HG02623 (cell line): ENCODE measurements around the gene NOC2L.
"Not testable (repeated sequence)": the region's sequence is repeated elsewhere in the genome, so short reads cannot be mapped to it uniquely, and the experiment has no call there.

Experiments
- ATAC-seq: cut with Tn5 transposase; IDR thresholded peaks from one replicate; pipeline ENCODE4 v1.9.1; 2021; ENCODE audit warnings: moderate library complexity; ENCODE audit not compliant: unreplicated experiment

NOC2L gene

DNA sequence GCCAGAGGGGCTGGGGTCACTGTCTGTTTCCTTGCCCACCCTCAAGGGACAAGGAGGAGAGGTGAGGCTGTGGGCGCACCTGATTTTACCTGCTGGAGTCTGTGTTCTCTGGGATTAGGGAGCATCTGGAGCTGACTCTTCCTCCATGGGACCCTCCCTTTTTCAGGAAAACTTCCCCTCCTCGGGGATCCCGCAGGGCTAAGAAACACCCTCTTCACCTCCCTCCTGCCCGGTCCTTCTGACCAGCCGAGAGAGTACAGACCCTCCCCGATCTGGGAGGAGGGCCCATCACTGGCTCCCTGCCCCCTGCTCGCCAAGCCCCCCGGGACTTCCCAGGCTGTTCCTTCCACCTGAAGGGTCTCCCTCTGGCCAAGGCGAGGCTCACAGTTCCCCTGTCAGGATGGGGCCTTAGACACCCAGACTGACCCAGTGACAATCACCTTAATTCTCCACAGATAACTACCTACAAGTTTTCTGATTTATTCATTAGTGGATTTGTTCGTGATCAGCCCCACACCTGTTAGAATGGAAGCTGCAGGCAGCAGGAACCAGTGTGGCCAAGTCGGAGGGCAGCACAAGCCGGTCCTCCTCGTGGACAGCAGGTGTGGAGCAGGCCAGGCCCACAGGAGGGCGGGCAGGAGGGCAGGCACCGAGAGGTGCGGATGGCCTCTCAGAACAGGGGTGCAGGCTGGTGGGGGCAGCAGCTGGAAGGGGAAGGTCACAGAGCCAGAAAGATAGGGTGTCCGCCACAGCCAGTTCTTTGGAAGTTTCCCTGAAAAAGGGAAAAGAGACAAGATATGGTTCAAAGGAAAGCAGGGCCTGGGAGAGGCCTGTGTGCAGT, 51.2 kb downstream of the NOC2L start:
- no peak for ATAC-seq

DNA sequence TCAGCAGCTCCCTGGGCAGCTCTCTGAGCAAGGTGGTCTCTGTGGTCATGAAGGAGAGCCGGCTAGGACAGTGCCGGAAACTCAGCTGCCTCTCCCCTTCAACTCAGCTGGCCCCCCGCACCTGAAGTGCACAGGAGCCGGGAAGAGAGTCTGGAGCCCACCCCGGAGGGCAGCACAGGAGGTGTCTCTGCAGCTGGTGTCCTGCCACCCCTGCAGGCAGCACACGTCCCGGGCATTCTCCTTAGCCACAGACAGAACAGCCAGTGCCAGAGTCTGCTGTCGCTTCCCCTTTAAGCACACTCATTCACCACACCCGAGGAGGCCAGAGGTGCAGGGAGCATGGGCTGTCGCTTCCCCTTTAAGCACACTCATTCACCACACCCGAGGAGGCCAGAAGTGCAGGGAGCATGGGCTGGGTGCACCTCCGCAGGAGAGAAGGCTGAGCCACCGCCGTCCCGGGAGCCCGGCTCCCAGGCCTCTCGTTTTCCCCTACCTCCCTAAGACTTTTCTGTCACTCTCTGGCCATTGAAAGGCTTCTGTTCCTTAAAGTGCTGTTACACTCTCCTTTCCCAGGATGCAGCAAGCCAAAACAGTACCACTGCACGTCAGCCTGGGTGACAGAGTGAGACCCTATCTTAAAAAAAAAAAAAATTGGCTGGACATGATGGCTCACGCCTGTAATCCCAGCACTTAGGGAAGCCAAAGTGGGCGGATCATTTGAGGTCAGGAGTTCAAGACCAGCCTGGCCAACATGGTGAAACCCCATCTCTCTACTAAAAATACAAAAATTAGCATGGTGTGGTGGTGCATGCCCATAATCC, 52.2 kb downstream of the NOC2L start:
- ATAC-seq = no peak

DNA sequence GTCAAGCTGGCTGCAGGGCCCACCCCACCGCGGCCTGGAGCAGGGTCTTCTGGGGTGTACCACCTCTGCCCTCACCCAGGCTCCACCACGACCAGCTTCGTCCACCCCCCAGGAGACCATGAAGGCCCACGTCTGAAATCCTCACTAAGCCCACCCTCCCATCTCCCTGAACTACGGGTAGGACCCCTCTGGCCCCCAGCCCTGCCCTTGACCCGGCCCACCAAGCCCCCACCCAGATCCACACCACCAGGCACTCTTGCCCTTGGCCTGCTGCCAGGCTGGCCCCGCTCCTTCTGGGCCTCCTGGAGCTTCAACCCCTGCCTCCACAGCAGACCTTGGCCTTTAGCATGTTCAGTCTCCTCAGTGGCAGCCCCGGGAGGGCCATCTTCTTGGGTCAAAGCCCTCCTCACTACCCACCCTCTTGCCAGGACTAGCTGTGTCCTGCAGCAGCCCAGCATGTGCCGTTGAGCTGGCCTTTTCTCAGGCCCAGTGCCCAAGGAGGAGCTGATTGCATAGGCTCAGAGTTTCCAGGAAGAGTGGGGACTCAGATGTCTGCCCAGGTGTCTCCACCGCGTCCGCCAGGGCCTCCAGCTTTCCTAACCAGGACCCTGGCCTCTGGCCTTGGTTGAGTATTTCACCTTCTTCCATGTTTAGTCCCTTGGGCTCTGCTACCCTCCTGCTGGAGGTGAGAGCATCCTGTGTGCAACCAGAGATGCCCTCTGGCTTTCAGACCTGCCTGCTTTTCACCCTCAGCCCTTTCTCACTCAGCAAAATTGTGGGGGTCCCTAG, 53.1 kb downstream of the NOC2L start:
- ATAC-seq = no peak

DNA sequence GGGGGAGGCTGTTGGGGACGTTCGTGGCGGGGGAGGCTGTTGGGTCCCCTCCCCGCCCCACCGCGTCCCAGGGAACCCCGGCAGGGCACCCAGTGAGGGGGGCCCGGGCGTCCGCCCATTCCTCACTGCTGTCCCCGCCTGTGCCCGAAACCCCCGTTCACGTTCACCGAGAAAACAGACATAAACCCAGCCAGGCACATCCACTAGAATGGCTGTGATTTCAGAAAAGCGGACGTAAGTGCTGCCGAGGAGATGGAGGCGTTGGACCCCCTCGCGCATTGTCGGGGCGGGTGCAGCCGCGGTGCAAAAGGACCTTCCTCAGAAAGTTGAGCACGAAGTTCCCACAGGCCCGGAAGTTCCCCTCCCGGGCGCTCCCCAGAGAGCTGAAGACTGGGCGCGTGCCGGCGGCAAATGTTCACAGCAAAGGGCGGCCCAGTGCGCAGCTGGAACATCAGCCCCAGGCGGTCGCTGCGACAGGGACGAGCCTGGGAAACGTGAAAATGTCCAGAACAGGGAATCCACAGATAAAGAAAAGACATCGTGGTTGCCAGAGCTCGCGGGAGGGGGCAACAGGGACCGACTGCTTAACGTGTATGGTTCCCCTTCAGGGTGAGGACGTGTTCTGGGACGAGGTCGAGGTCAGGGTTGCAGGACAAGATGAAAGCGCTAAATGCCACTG, 53.8 kb downstream of the NOC2L start:
- ATAC-seq = no peak

DNA sequence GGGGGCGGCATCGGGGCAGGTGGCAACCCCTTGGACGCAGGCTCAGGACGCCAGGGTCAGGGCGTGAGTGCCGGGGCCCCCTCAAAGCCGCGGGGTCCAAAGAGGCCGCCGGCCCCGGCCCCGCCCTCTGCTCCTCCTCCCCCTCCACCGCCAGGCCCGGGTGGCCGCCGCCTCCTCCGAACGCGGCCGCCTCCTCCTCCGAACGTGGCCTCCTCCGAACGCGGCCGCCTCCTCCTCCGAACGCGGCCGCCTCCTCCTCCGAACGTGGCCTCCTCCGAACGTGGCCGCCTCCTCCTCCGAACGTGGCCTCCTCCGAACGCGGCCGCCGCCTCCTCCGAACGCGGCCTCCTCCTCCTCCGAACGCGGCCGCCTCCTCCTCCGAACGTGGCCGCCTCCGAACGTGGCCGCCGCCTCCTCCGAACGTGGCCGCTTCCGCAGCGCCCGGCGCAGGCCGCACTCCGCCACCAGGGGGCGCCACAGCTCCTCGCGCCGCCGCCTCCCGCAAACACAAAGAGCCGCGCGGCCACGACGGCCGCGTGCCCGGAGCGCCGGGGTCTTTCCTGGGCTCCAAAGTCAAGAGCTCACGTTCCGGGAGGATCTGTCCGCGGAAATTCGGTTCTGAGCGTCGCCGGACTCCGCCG, 54.6 kb downstream of the NOC2L start:
- ATAC-seq = peak; percentile 53

DNA sequence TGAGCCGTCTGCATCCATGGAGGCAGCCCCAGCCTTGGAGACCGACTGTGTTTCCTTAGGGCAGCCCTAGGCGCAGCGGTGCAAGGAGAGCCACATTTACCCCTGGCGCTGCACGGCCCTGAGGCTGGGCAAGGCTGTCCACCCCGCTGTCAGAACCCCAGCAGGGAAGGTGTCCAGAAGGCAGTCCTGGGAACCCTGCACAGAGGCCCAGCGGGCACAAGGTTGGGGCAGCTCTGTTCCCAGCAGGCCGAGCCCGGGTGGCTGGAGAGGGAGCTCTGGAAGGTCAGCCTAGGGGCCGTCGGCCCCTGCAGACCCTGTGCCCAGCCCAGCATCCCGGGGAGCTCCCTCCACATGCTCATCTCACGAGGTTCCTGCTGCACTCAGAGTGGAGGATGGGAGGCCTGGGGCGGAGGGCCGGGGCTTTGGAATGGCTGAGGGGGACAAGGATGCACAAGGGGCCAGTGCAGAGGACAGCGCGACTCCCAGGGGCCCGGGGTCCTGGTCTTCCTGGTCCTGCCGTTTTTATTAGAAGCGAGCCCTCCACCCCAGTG, 55.3 kb downstream of the NOC2L start:
- no peak for ATAC-seq

DNA sequence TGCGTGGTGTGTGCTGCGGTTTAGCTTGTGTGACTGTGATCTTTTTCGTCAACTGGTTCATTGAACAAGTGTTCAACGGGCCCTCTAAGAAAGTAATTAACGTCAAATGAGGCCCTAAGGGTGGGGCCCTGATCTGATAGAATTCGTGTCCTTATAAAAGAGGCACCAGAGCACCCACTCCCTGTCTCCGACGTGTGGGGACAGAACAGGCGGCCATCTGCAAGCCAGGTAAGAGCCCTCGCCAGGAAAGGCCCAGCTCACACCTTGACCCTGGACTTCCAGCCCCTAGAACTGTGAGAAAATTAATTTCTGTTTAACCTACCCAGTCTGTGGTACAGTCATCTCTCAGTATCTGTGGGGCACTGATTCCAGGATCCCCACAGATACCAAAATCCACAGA, 55.8 kb downstream of the NOC2L start:
- ATAC-seq = no peak

DNA sequence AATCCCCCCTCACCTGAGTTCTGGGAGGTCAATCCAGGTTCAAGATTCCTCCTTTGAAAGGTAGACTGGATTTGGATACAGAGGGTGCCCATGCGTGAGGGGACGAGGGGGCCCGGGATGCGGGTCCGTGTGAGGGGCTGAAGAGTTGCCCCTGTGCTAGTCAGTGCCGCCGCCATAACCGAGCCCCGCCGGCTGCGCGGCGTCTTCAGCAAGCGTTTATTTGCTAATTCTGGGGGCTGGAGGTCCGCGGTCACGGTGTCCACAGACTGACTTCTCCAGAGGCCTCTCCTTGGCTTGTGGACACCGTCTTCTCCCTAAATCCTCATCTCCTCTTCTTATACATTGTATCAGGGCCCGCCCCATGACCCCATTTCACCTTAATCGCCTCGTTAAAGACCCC, 56.3 kb downstream of the NOC2L start:
- no peak for ATAC-seq

DNA sequence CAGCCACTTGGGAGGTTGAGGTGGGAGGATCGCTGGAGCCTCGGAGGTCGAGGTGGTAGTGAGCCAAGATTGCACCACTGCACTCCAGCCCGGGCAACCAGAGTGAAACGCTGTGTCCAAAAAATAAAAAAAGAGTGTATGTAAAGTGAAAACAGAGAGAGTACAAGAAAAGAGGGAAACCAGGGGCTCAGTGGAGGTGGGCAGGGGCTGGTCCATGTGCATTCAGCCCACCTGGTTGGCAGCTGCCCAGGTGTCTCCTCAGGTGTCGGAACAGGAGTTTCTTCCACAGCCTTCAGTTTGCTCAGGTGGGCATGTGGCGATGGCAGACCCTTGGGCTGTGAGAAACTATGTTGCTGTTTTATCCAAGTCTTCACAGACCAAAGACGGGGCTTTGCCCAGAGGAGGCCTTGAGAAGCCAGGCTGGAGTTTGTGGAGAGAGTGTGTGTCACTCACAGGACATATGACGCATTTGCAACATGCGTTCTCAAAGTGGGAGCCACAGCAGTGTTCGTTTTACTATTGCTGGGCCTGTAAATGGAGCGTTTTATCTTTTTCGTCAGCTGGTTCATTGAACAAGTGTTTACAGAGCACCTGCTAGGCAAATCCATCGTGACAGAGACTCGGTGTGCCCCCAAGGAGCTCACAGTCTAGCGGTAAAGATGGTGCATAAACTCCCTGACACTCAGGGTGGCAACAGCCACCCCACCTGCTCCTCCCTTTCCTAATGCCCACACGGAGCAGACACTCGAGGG, 57.8 kb downstream of the NOC2L start:
- no peak for ATAC-seq

DNA sequence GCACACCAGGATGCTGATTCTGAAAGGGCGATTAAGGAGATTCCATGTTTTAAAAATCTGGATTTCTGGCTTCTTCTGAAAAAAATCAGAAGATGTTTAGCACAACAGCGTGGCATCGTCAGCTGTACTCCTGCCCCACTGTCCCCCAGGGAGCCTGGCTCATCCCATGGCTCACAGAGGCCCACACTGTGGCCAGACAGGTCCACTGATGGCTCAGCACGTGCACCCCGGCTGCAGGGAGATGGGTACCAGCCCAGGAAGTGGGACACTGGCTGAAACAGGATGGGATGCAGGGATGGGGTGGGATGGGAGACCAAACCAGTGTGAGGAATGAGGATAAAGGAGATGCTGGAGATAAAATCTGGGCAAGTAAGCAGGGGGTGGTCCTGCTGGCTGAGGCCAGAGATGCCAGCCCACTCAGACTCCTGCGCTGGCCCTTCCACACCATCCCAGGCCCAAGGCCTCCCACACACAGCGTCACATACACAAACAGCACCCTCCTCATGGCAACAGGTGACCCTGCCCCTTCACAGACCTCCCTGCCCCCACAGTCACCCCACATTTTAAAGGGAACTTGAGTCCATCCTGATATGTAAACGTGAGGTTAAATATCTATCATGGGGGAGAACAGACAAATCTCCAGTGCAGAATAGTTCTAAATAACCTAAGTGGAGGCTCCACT, 59.3 kb downstream of the NOC2L start:
- no peak for ATAC-seq

DNA sequence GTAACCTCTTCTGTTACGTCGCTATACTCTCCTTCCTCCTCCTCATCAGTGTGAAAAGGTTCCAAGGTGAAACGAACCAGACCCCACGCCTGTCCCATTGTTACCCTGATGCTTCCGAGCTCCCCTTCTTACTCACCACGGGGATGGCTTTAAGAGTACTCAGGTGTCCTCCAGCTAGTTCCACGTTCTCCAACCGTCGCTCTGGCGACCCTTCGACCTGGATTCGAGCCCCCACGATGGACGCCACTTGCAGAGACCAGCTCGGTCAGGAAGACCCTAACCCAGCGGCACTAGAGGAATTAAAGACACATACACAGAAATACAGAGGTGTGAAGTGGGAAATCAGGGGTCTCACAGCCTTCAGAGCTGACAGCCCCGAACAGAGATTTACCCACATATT, 61.1 kb downstream of the NOC2L start:
- not testable (repeated sequence) for ATAC-seq

DNA sequence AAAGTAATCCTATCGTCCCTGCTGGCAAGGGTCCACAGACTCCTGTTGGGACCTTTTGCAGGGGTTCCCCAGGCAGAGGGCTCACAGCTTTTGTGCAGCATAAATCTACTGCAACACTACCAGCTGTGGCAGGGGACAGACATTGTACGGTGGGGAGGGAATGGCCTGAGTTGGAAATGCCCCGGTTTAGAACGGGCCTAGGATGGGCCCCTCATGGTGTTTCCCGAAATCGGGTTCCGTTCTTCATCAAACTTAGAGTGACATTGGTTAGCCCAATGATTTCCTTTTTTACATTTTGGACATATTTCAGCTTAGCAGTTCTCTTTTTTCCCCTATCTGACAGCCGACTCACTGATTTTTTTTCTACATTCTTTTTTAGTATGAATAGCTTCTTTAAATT, 61.8 kb downstream of the NOC2L start:
- no peak for ATAC-seq
